IMR-90 (cell line): ENCODE data around the gene PDS5A.

Experiments
- CEBPB ChIP-seq: IDR thresholded peaks from 2 replicates; pipeline ENCODE4 v1.6.1; 2012; ENCODE audit warnings: low read depth, low read length, improper control_type of control experiment
- CHD1 ChIP-seq: IDR thresholded peaks from 2 replicates; pipeline ENCODE4 v1.6.1; 2012; ENCODE audit warnings: low read depth, low read length, improper control_type of control experiment
- POLR2A ChIP-seq: IDR thresholded peaks from 2 replicates; pipeline ENCODE4 v1.6.1; 2012; ENCODE audit warnings: mild to moderate bottlenecking, low read depth, low read length
- TF ChIP-seq, protein P1 (sequence below): conservative IDR thresholded peaks from 2 replicates; pipeline ENCODE4 v1.5.1; 2012; ENCODE audit warnings: mild to moderate bottlenecking, low read depth, low read length, improper control_type of control experiment
- TF ChIP-seq, protein P2 (sequence below): fragments of 150-350 bp; IDR thresholded peaks from 2 replicates; pipeline ENCODE4 v1.6.1; 2016; ENCODE audit warnings: low read depth, mild to moderate bottlenecking, low read length, moderate library complexity, borderline replicate concordance

DNA sequence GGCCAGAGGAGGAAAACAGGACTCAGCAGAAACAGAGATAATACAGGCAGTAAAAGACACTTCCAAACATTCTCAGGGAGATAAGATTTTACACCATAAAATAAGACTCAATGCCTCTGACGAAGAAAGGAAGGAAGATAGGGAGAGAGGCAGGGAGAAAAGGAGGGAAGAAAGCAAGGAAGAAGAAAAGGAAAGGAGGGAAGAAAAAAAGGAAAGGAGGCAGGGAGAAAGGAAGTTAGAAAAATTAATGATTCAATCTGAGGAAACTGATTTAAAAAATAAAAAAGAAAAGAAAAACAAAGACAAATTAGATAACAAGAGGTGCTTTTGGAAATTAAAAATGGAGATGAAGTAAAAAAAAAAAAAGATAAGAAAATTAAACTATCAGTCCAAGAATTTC lies 72.1 kb downstream of the PDS5A start:
- TF ChIP-seq CEBPB (no peak), CHD1 (no peak), POLR2A (no peak)
- TF ChIP-seq, protein P1, sequence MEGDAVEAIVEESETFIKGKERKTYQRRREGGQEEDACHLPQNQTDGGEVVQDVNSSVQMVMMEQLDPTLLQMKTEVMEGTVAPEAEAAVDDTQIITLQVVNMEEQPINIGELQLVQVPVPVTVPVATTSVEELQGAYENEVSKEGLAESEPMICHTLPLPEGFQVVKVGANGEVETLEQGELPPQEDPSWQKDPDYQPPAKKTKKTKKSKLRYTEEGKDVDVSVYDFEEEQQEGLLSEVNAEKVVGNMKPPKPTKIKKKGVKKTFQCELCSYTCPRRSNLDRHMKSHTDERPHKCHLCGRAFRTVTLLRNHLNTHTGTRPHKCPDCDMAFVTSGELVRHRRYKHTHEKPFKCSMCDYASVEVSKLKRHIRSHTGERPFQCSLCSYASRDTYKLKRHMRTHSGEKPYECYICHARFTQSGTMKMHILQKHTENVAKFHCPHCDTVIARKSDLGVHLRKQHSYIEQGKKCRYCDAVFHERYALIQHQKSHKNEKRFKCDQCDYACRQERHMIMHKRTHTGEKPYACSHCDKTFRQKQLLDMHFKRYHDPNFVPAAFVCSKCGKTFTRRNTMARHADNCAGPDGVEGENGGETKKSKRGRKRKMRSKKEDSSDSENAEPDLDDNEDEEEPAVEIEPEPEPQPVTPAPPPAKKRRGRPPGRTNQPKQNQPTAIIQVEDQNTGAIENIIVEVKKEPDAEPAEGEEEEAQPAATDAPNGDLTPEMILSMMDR: no peak
- TF ChIP-seq, protein P2, sequence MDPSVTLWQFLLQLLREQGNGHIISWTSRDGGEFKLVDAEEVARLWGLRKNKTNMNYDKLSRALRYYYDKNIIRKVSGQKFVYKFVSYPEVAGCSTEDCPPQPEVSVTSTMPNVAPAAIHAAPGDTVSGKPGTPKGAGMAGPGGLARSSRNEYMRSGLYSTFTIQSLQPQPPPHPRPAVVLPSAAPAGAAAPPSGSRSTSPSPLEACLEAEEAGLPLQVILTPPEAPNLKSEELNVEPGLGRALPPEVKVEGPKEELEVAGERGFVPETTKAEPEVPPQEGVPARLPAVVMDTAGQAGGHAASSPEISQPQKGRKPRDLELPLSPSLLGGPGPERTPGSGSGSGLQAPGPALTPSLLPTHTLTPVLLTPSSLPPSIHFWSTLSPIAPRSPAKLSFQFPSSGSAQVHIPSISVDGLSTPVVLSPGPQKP: no peak
